T-helper 1 cell treated with Interleukin-12 subunit alpha and Interleukin-12 subunit beta and Interleukin-4 antibody, amounts not matched to agents 30 μg/mL and 1 μg/mL, for 36 hours (primary cell): ENCODE data around the gene ARSB.

Experiments
- H3K27ac Mint-ChIP-seq: one replicate; pipeline ENCODE4 v1.8.0; 2021; ENCODE audit warnings: mild to moderate bottlenecking, mixed read lengths
- H3K27me3 Mint-ChIP-seq: one replicate; pipeline ENCODE4 v1.8.0; 2021; ENCODE audit warnings: low read depth, mixed read lengths
- H3K36me3 Mint-ChIP-seq: one replicate; pipeline ENCODE4 v1.8.0; 2021; ENCODE audit warnings: low read depth, mixed read lengths
- H3K4me1 Mint-ChIP-seq: one replicate; pipeline ENCODE4 v1.8.0; 2021; ENCODE audit warnings: low read depth, mixed read lengths
- H3K4me3 Mint-ChIP-seq: one replicate; pipeline ENCODE4 v1.8.0; 2021; ENCODE audit warnings: mild to moderate bottlenecking, moderate library complexity, mixed read lengths
- H3K9me3 Mint-ChIP-seq: one replicate; pipeline ENCODE4 v1.8.0; 2021; ENCODE audit warnings: mixed read lengths

ARSB gene

GRCh38 chr5:78811121-78811817 is 173.8 kb downstream of the ARSB start:
- Mint-ChIP-seq H3K27me3 (no peaks in the 10 kb centered on the region), H3K36me3 (no peaks in the 10 kb centered on the region), H3K27ac (no peak overlapping the region), H3K9me3 (no peaks in the 10 kb centered on the region), H3K4me1 (no peaks in the 10 kb centered on the region), H3K4me3 (no peak overlapping the region)

- no peaks in the 10 kb centered on the region for H3K36me3 Mint-ChIP-seq
- no peaks in the 10 kb centered on the region for H3K4me1 Mint-ChIP-seq
- no peak overlapping the region for H3K27ac Mint-ChIP-seq
- H3K27me3 Mint-ChIP-seq, result no peaks in the 10 kb centered on the region
- no peaks in the 10 kb centered on the region for H3K9me3 Mint-ChIP-seq
- no peak overlapping the region for H3K4me3 Mint-ChIP-seq
Measured at GRCh38 chr5:78810098-78810920, 174.8 kb downstream of the ARSB start.

- Mint-ChIP-seq H3K9me3 (no peaks in the 10 kb centered on the region), H3K27me3 (no peaks in the 10 kb centered on the region), H3K36me3 (no peaks in the 10 kb centered on the region), H3K4me1 (no peaks in the 10 kb centered on the region), H3K4me3 (no peak overlapping the region), H3K27ac (no peak overlapping the region)
Measured at GRCh38 chr5:78809444-78809843, 175.7 kb downstream of the ARSB start.

GRCh38 chr5:78808818-78809217 is 176.3 kb downstream of the ARSB start:
- Mint-ChIP-seq H3K9me3 (no peaks in the 10 kb centered on the region), H3K4me1 (no peaks in the 10 kb centered on the region), H3K27ac (no peak overlapping the region), H3K4me3 (no peak overlapping the region), H3K27me3 (no peaks in the 10 kb centered on the region), H3K36me3 (no peaks in the 10 kb centered on the region)

- H3K4me3 Mint-ChIP-seq, result no peak overlapping the region
- H3K27ac Mint-ChIP-seq, result no peak overlapping the region
- no peaks in the 10 kb centered on the region for H3K36me3 Mint-ChIP-seq
- no peaks in the 10 kb centered on the region for H3K4me1 Mint-ChIP-seq
- no peaks in the 10 kb centered on the region for H3K27me3 Mint-ChIP-seq
- no peaks in the 10 kb centered on the region for H3K9me3 Mint-ChIP-seq
Measured at GRCh38 chr5:78808380-78808779, 176.7 kb downstream of the ARSB start.

GRCh38 chr5:78806544-78806943 is 178.6 kb downstream of the ARSB start:
- no peak overlapping the region for H3K4me3 Mint-ChIP-seq
- no peaks in the 10 kb centered on the region for H3K27me3 Mint-ChIP-seq
- no peak overlapping the region for H3K27ac Mint-ChIP-seq
- H3K36me3 Mint-ChIP-seq, result no peaks in the 10 kb centered on the region
- no peaks in the 10 kb centered on the region for H3K9me3 Mint-ChIP-seq
- H3K4me1 Mint-ChIP-seq, result no peaks in the 10 kb centered on the region

- no peaks in the 10 kb centered on the region for H3K27me3 Mint-ChIP-seq
- no peak overlapping the region for H3K27ac Mint-ChIP-seq
- no peak overlapping the region for H3K4me3 Mint-ChIP-seq
- peaks cover under 1% of the 10 kb centered on the region for H3K36me3 Mint-ChIP-seq
- no peaks in the 10 kb centered on the region for H3K4me1 Mint-ChIP-seq
- H3K9me3 Mint-ChIP-seq, result peaks cover 4% of the 10 kb centered on the region
Measured at GRCh38 chr5:78805474-78806124, 179.5 kb downstream of the ARSB start.

GRCh38 chr5:78804995-78805394 is 180.1 kb downstream of the ARSB start:
- no peaks in the 10 kb centered on the region for H3K4me1 Mint-ChIP-seq
- no peaks in the 10 kb centered on the region for H3K27me3 Mint-ChIP-seq
- peaks cover 6% of the 10 kb centered on the region for H3K9me3 Mint-ChIP-seq
- H3K27ac Mint-ChIP-seq, result no peak overlapping the region
- H3K4me3 Mint-ChIP-seq, result no peak overlapping the region
- H3K36me3 Mint-ChIP-seq, result peaks cover 1% of the 10 kb centered on the region

GRCh38 chr5:78803941-78804340 is 181.2 kb downstream of the ARSB start:
- Mint-ChIP-seq H3K4me3 (no peak overlapping the region), H3K9me3 (peaks cover 6% of the 10 kb centered on the region), H3K27ac (no peak overlapping the region), H3K4me1 (no peaks in the 10 kb centered on the region), H3K36me3 (peaks cover 1% of the 10 kb centered on the region), H3K27me3 (no peaks in the 10 kb centered on the region)

- Mint-ChIP-seq H3K27me3 (no peaks in the 10 kb centered on the region), H3K4me3 (no peak overlapping the region), H3K27ac (no peak overlapping the region), H3K36me3 (peaks cover 1% of the 10 kb centered on the region), H3K4me1 (no peaks in the 10 kb centered on the region), H3K9me3 (peaks cover 6% of the 10 kb centered on the region)
Measured at GRCh38 chr5:78803353-78803752, 181.8 kb downstream of the ARSB start.

- H3K36me3 Mint-ChIP-seq, result peaks cover 1% of the 10 kb centered on the region
- no peak overlapping the region for H3K4me3 Mint-ChIP-seq
- H3K27ac Mint-ChIP-seq, result no peak overlapping the region
- H3K4me1 Mint-ChIP-seq, result no peaks in the 10 kb centered on the region
- H3K27me3 Mint-ChIP-seq, result no peaks in the 10 kb centered on the region
- peaks cover 6% of the 10 kb centered on the region for H3K9me3 Mint-ChIP-seq
Measured at GRCh38 chr5:78801413-78801812, 183.7 kb downstream of the ARSB start.

GRCh38 chr5:78799266-78800017 is 185.7 kb downstream of the ARSB start:
- peaks cover 6% of the 10 kb centered on the region for H3K9me3 Mint-ChIP-seq
- H3K27ac Mint-ChIP-seq, result no peak overlapping the region
- H3K27me3 Mint-ChIP-seq, result no peaks in the 10 kb centered on the region
- H3K4me3 Mint-ChIP-seq, result no peak overlapping the region
- peaks cover 1% of the 10 kb centered on the region for H3K36me3 Mint-ChIP-seq
- H3K4me1 Mint-ChIP-seq, result peaks cover 3% of the 10 kb centered on the region

GRCh38 chr5:78798673-78799029 is 186.5 kb downstream of the ARSB start:
- H3K27me3 Mint-ChIP-seq, result no peaks in the 10 kb centered on the region
- H3K9me3 Mint-ChIP-seq, result peaks cover 6% of the 10 kb centered on the region
- no peak overlapping the region for H3K27ac Mint-ChIP-seq
- H3K4me3 Mint-ChIP-seq, result no peak overlapping the region
- H3K36me3 Mint-ChIP-seq, result peaks cover 1% of the 10 kb centered on the region
- peaks cover 3% of the 10 kb centered on the region for H3K4me1 Mint-ChIP-seq

- H3K36me3 Mint-ChIP-seq, result peaks cover 1% of the 10 kb centered on the region
- H3K9me3 Mint-ChIP-seq, result peaks cover 6% of the 10 kb centered on the region
- no peak overlapping the region for H3K27ac Mint-ChIP-seq
- H3K4me3 Mint-ChIP-seq, result no peak overlapping the region
- peaks cover 3% of the 10 kb centered on the region for H3K4me1 Mint-ChIP-seq
- H3K27me3 Mint-ChIP-seq, result no peaks in the 10 kb centered on the region
Measured at GRCh38 chr5:78797936-78798672, 187.0 kb downstream of the ARSB start.
